Cardiac muscle cell (in vitro differentiated cells and primary cell): ENCODE measurements around the gene TNFRSF4. TPM values are rescaled to one million over a fixed set of nuclear protein-coding genes. Genes with fewer than 3 reads are reported as not detected.

ENCODE experiments used
- DNase-seq, 2 donors: peaks; one replicate each; pipeline versions ENCODE4 v3.0.0 to v3.0.0-alpha.2; 2010 to 2017; ENCODE audit warnings: low read depth in 1 of 2, low spot score in 1 of 2
- H3K27ac ChIP-seq: fragments of 200-600 bp; sonication (generic); 2 replicates; pipeline ENCODE4 v1.5.1; 2016
- H3K27me3 ChIP-seq: fragments of 200-600 bp; sonication (generic); 2 replicates; pipeline ENCODE4 v1.6.0; 2016; ENCODE audit warnings: control low read depth
- H3K36me3 ChIP-seq: fragments of 200-600 bp; sonication (generic); 2 replicates; pipeline ENCODE4 v1.5.1; 2016; ENCODE audit warnings: control low read depth
- H3K4me1 ChIP-seq: fragments of 200-600 bp; sonication (generic); 2 replicates; pipeline ENCODE4 v1.8.1; 2017; ENCODE audit warnings: low read depth, mild to moderate bottlenecking, mixed run types
- H3K4me3 ChIP-seq: fragments of 200-600 bp; sonication (generic); 2 replicates; pipeline ENCODE4 v1.5.1; 2016; ENCODE audit warnings: mild to moderate bottlenecking
- H3K9me3 ChIP-seq: fragments of 200-600 bp; sonication (generic); 2 replicates; pipeline ENCODE4 v1.5.1; 2017; ENCODE audit warnings: low read depth, mild to moderate bottlenecking, control low read depth
- CTCF ChIP-seq: IDR thresholded peaks from 2 replicates; pipeline ENCODE4 v1.5.1; 2012; ENCODE audit warnings: low read depth, mild to moderate bottlenecking, low read length
- polyA plus RNA-seq: library from polyadenylated mRNA; unstranded; fragments of >200 nt; fragmentation: Nextera tagmentation; extraction: Ambion mirVana; gene quantifications from 2 replicates; pipeline ENCODE4 v1.2.1, GENCODE V29; 2016
- total RNA-seq: library from RNA; depleted of rRNA; stranded (reverse); fragments of >200 nt; gene quantifications from 2 replicates; pipeline ENCODE4 v1.2.3, GENCODE V29; 2016

TNFRSF4 gene
- total and polyA plus RNA-seq, 2 experiments from 2014 or later = not detected

GRCh38 chr1:1239614-1240347 is 25.8 kb upstream of the TNFRSF4 start:
- Histone ChIP-seq H3K9me3 (no peaks in the 10 kb centered on the region), H3K36me3 (no peaks in the 10 kb centered on the region), H3K4me3 (no peak overlapping the region), H3K27me3 (no peaks in the 10 kb centered on the region), H3K27ac (no peak overlapping the region), H3K4me1 (peaks cover 5% of the 10 kb centered on the region)
- no peak for TF ChIP-seq CTCF
- DNase-seq = no peak

DNA sequence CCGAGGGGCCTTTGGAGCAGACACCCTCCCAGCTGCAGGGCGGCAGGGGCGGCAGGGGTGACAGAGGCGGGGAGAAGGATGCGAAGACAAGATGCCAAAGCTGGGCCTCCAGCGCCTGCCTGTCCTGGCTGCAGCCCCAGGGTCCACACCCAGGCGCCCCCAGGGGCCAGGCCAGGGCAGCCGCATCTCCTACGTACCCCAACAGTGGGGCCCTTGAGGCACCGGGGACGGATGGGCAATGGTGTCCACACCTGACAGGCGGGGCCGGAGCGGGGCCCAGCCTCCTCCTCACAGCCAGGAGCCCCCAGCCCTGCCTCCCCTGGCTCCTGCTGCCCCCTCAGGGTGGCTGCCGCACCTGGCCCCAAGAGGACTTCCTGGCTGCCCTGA is 25.3 kb upstream of the TNFRSF4 start:
- no peak for DNase-seq
- no peaks in the 10 kb centered on the region for H3K36me3 ChIP-seq
- no peaks in the 10 kb centered on the region for H3K9me3 ChIP-seq
- no peak for TF ChIP-seq CTCF
- no peak overlapping the region for H3K4me3 ChIP-seq
- peaks cover 5% of the 10 kb centered on the region for H3K4me1 ChIP-seq
- H3K27ac ChIP-seq = no peak overlapping the region
- no peaks in the 10 kb centered on the region for H3K27me3 ChIP-seq

GRCh38 chr1:1238702-1239178 is 24.8 kb upstream of the TNFRSF4 start:
- no peaks in the 10 kb centered on the region for H3K9me3 ChIP-seq
- no peak for DNase-seq
- no peaks in the 10 kb centered on the region for H3K36me3 ChIP-seq
- H3K4me1 ChIP-seq = peaks cover 5% of the 10 kb centered on the region
- no peak for TF ChIP-seq CTCF
- H3K4me3 ChIP-seq = no peak overlapping the region
- no peak overlapping the region for H3K27ac ChIP-seq
- no peaks in the 10 kb centered on the region for H3K27me3 ChIP-seq

GRCh38 chr1:1237874-1238701 is 24.1 kb upstream of the TNFRSF4 start:
- no peak for TF ChIP-seq CTCF
- no peak for DNase-seq
- Histone ChIP-seq H3K4me1 (peaks cover 5% of the 10 kb centered on the region), H3K27ac (no peak overlapping the region), H3K9me3 (no peaks in the 10 kb centered on the region), H3K4me3 (no peak overlapping the region), H3K27me3 (no peaks in the 10 kb centered on the region), H3K36me3 (no peaks in the 10 kb centered on the region)

DNA sequence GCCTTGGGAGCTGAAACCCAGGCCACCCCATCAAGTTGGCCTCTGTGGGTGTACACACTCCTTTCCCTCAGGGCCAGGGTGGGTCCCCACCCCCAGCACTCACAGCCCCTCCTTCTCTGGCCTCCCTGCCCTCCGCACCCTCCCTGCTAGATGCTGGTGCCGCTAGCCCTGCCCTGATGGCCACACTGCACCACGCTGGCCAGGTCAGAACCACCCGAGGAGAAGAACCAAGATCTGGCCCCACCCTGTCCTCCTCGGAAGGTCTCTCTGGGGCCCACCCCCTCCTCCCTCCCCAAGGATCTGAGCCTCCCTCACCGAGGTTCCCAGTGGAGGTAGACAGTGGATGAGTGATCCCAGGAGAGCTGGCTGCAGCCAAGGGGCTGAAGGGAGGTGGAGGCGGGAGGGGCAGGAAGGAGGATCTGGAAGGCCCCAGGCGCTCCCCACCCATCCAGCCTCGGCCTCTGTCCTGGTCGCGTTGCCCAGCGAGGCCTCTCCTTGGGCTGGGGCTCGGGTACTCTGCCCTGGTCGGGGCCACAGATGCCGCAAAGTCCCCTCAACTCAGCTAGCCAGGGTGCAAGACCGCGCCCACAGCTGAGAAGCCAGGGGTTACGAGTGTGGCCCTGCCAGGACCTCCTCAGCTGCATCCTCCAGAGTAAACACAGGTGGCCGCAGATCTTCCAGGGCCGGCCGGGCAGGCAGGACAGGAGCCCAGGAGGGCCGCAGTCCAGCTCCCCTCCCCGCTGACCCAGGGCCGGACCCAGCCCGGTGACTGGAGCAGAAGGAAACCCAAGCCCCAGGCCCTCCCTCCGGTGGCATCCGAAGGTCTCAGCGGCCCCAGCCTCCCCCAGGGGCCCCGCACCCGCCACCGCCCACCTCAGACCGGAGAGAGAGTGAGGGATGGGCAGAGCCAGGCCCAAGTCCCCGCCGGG is 23.3 kb upstream of the TNFRSF4 start:
- no peak for TF ChIP-seq CTCF
- H3K4me3 ChIP-seq = no peak overlapping the region
- DNase-seq = no peak
- H3K36me3 ChIP-seq = no peaks in the 10 kb centered on the region
- H3K27me3 ChIP-seq = no peaks in the 10 kb centered on the region
- no peaks in the 10 kb centered on the region for H3K9me3 ChIP-seq
- H3K27ac ChIP-seq = peak overlapping the region; percentile 52
- H3K4me1 ChIP-seq = peaks cover 5% of the 10 kb centered on the region
